ENCODE measurements around the gene KANSL1. TPM values are rescaled to one million over a fixed set of nuclear protein-coding genes. Genes with fewer than 3 reads are reported as not detected.

The KANSL1 gene
- polyA plus RNA-seq, 1 of the 3 experiments (the other 2 are of a cell fraction) = 10.0 TPM

GRCh38 chr17:46045639-46046038 is 147.6 kb downstream of the KANSL1 start (continued):
- TF ChIP-seq USF2 (IDR thresholded peaks at IDR 0.05; ENCODE audit: borderline replicate concordance, low read depth, low read length) (no peak), YY1 (IDR thresholded peaks at IDR 0.05; ENCODE audit: low read depth) (no peak), FOXJ3 (CRISPR knock-in tag; IDR thresholded peaks at IDR 0.05) (no peak), NRF1 (IDR thresholded peaks at IDR 0.05; ENCODE audit: low read depth, low read length) (no peak)

GRCh38 chr17:46044989-46045388 is 148.2 kb downstream of the KANSL1 start:
- H3K9me2 ChIP-seq = no peaks in the 10 kb centered on the region
- peaks cover 66 to 76% of the 10 kb centered on the region in 2 experiments for H3K36me3 ChIP-seq (replicated peaks in 1 of 2; ENCODE audit: control insufficient read depth in 1 of 2, insufficient read depth in 2 of 2, low read length in 1 of 2)
- CTCF ChIA-PET = interaction anchor here (0.6 to 4.7 kb wide), 60 partner anchors 9 to 934 kb away, joined by 3 to 58 read pairs (median 4); partner anchors contain the start of genes KANSL1 and RPRML
- peaks cover 18% of the 10 kb centered on the region for H3F3A ChIP-seq (replicated peaks; ENCODE audit: insufficient read depth)
- no peak overlapping the region for H3K4me3 ChIP-seq (ENCODE audit: low read depth in 2 of 2, low read length in 1 of 2)
- 0 out of 2 replicates have a peak, but pooled peaks cover 8% of the 10 kb centered on the region for H4K20me1 ChIP-seq (ENCODE audit: insufficient read depth)
- H3K4me1 ChIP-seq (ENCODE audit: control insufficient read depth in 1 of 2, insufficient read depth in 2 of 2, low read depth in 1 of 2, low read length in 1 of 2) = peaks cover 4 to 5% of the 10 kb centered on the region in 2 experiments; a peak in 3 of 4 replicates
- H3K27ac ChIP-seq (ENCODE audit: low read depth in 2 of 2, low read length in 1 of 2) = no peak overlapping the region; a peak in 1 of 4 replicates
- no peak for DNase-seq
- no peaks in the 10 kb centered on the region for H3K27me3 ChIP-seq (ENCODE audit: insufficient read depth)
- H3K9ac ChIP-seq = no peak overlapping the region
- no peak overlapping the region for H2AFZ ChIP-seq (ENCODE audit: low read depth)
- POLR2A ChIA-PET = interaction anchor here (1.1 kb wide), 1 partner anchor 148 kb away, joined by 5 read pairs; the partner anchor contains the start of gene KANSL1
- TF ChIP-seq MEF2A (IDR thresholded peaks at IDR 0.05; ENCODE audit: borderline replicate concordance, low read depth) (no peak), NFIC (IDR thresholded peaks at IDR 0.05; ENCODE audit: borderline replicate concordance) (no peak), YY1 (IDR thresholded peaks at IDR 0.05; ENCODE audit: low read depth) (no peak), RAD21 (IDR thresholded peaks at IDR 0.05; ENCODE audit: low read length) (no peak), TAF1 (IDR thresholded peaks at IDR 0.05; ENCODE audit: borderline replicate concordance, low read depth, low read length) (no peak), NRF1 (IDR thresholded peaks at IDR 0.05; ENCODE audit: low read depth, low read length) (no peak), EP300 (IDR thresholded peaks at IDR 0.05; ENCODE audit: borderline replicate concordance in 1 of 2, low read depth in 1 of 2, low read length in 1 of 2) (no peak), CHD2 (IDR thresholded peaks at IDR 0.05; ENCODE audit: low read length, partially characterized antibody) (no peak), USF1 (IDR thresholded peaks at IDR 0.05; ENCODE audit: borderline replicate concordance, low read depth) (no peak), TEAD4 (IDR thresholded peaks at IDR 0.05; ENCODE audit: borderline replicate concordance, insufficient read depth) (no peak), ELF1 (IDR thresholded peaks at IDR 0.05) (no peak), CTCF (IDR thresholded peaks at IDR 0.05) (no peak), USF2 (IDR thresholded peaks at IDR 0.05; ENCODE audit: borderline replicate concordance, low read depth, low read length) (no peak), IRF3 (IDR thresholded peaks at IDR 0.05; ENCODE audit: low read depth, low read length) (no peak), FOSL2 (IDR thresholded peaks at IDR 0.05; ENCODE audit: borderline replicate concordance, low read depth) (no peak), TCF12 (IDR thresholded peaks at IDR 0.05) (no peak), GATA2 (CRISPR knock-in tag; IDR thresholded peaks at IDR 0.05) (no peak), ZBTB33 (IDR thresholded peaks at IDR 0.05; ENCODE audit: borderline replicate concordance, low read depth) (no peak)
- H3K4me2 ChIP-seq = no peak overlapping the region
- WGBS (ENCODE audit: low lambda C conversion rate) = 79% methylated on average over 2 of the region's 2 CpGs
- H3K79me2 ChIP-seq (ENCODE audit: insufficient read depth) = peaks cover 40% of the 10 kb centered on the region
- no peaks in the 10 kb centered on the region for H3K9me3 ChIP-seq
